Measurements from ENCODE around the gene THOP1.

THOP1 gene

GRCh38 chr19:2858864-2859263, 73.6 kb downstream of the THOP1 start:
- no peak for DNase-seq

- no peak for DNase-seq
Measured at GRCh38 chr19:2863816-2864215, 78.5 kb downstream of the THOP1 start.
